GM18526 (cell line): ENCODE measurements around the gene TENT4A.

ENCODE experiments used
- POLR2A ChIP-seq: IDR thresholded peaks from 3 replicates; pipeline ENCODE4 v1.6.1; 2011; ENCODE audit not compliant: insufficient read length; ENCODE audit errors: extremely low read depth

The TENT4A gene

GRCh38 chr5:6724321-6724929 is 11.2 kb downstream of the TENT4A start:
- TF ChIP-seq POLR2A = no peak

GRCh38 chr5:6725421-6725820 is 12.2 kb downstream of the TENT4A start:
- no peak for TF ChIP-seq POLR2A

GRCh38 chr5:6726006-6726405 is 12.8 kb downstream of the TENT4A start:
- no peak for TF ChIP-seq POLR2A

GRCh38 chr5:6727231-6727630 is 14.0 kb downstream of the TENT4A start:
- no peak for TF ChIP-seq POLR2A

GRCh38 chr5:6728011-6728794 is 15.0 kb downstream of the TENT4A start:
- no peak for TF ChIP-seq POLR2A

- no peak for TF ChIP-seq POLR2A
Observed at GRCh38 chr5:6728795-6729183, 15.6 kb downstream of the TENT4A start.

GRCh38 chr5:6729386-6730310 is 16.4 kb downstream of the TENT4A start:
- no peak for TF ChIP-seq POLR2A

GRCh38 chr5:6730407-6730806 is 17.2 kb downstream of the TENT4A start:
- no peak for TF ChIP-seq POLR2A

- no peak for TF ChIP-seq POLR2A
Observed at GRCh38 chr5:6730807-6731206, 17.6 kb downstream of the TENT4A start.

GRCh38 chr5:6731465-6732237 is 18.4 kb downstream of the TENT4A start:
- TF ChIP-seq POLR2A = no peak

- TF ChIP-seq POLR2A = no peak
Observed at GRCh38 chr5:6732634-6733410, 19.6 kb downstream of the TENT4A start.

- TF ChIP-seq POLR2A = no peak
Observed at GRCh38 chr5:6733411-6734242, 20.4 kb downstream of the TENT4A start.

- TF ChIP-seq POLR2A = no peak
Observed at GRCh38 chr5:6734243-6734700, 21.0 kb downstream of the TENT4A start.

- no peak for TF ChIP-seq POLR2A
Observed at GRCh38 chr5:6734781-6735180, 21.5 kb downstream of the TENT4A start.

GRCh38 chr5:6736106-6736505 is 22.9 kb downstream of the TENT4A start:
- no peak for TF ChIP-seq POLR2A
